HG02763 (cell line): ENCODE measurements around the gene MAN1B1.
A peak's percentile ranks its signal among the peaks of the same experiment; 100 is the strongest.
"Not testable (repeated sequence)": the region's sequence is repeated elsewhere in the genome, so short reads cannot be mapped to it uniquely, and the experiment has no call there.

ENCODE experiments used
- ATAC-seq: cut with Tn5 transposase; IDR thresholded peaks from one replicate; pipeline ENCODE4 v1.9.1; 2021; ENCODE audit warnings: mild to moderate bottlenecking, moderate library complexity; ENCODE audit not compliant: unreplicated experiment

Gene MAN1B1

DNA sequence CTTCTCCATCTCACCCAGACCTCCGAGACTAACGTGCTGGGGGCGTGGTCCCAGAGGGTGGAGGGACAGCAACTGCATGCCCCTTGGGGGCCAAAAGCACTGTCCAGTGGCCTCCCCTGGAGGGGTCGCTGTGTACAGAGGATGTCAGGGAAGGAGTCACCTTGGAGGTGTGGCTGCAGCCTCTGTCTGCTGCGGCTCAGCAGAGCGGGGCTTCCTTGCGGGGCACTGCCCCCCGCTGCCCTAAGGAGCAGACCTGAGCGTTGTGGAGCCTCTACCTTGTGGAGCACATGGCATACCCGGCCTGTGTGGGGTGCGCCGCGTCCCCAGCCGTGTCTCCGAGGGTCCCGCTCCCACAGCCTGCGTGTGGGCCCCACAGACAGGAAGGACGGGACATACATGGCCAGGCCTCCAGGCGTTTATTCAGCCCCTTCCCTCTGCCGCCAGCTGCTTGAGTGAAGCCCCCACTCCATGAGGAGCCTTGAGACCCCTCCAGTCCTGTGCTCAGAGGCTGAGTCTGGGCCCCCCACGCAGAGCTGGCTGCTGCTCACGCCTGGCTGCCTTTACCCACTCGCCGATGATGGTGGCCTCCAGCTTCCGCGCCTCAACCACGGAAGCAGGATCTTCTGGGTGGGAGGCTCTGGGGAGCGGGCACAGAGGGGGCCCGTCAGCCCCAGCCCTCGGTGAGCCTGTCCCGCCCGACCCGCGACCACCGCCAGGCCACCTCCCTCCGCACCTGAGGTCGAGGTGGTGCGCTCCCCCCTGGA is 23.5 kb downstream of the MAN1B1 start:
- no peak for ATAC-seq

DNA sequence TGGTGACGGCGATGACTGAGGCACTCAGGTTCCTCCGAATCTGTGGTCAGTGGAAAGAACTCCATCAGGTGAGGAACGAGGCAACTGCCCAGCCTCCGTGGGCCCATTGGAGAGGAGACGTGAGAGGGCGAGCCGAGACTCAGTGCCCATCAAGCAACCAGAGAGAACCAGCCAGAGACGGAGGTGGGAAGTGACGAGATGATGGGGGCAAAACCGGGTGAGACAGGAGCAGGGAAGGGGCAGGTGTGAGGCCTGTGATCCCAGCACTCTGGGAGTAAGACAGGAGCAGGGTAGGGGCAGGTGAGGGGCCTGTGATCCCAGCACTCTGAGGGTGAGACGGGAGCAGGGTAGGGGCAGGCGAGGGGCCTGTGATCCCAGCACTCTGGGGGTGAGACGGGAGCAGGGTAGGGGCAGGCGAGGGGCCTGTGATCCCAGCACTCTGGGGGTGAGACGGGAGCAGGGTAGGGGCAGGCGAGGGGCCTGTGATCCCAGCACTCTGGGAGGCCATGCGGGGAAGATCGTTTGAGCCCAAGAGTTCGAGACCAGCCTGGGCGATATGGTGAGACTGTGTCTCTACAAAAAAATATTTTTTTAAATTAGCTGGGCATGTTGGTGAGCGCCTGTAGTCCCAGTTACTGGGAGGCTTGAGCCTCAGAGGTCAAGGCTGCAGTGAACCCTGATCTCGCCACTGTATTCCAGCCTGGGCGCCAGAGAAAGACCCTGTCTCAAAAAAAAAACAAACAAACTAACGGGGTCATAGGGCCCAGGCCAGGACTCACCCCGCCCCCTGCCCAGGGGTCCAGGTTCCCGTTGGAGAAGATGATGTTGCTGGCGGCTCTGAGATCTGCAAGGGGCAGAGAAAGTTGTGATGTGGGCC is 24.4 kb downstream of the MAN1B1 start:
- no peak for ATAC-seq

DNA sequence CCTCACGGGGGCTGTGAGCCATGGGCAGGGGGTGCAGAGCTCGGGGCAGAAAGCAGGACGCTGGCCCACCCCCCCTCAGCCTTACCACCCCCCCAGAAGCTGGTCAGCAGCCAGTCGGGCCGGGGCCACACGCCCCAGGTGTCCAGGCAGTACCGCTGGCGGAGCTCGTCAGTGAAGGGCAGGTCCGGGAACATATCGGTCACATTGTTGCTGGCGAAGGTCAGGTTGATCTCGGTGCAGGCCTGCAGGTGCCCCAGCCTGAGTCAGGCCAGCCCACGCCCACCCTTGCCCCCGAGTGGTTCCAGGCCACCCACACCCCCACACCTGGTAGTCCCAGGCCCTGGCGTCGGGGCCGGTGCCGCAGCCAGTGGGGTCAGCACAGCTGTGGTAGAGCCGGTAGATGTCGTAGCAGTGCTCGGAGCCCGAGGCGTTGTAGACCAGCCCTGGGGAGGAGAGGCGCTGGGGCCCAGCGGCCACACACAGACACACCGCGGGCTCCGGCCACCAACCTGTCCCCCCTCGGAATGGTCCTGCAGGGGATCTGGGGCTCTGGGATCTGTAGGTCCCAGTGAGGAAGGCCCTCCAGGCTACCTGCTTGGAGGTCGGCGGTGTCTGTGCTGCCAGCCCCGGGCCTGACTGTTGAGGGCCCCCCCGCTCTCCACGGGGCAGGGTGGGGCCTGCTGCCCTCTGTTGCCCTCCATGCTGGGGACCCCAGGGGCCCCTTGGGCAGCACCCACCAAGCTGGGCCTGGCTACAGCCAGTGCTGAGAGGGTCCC is 25.2 kb downstream of the MAN1B1 start:
- ATAC-seq = no peak

DNA sequence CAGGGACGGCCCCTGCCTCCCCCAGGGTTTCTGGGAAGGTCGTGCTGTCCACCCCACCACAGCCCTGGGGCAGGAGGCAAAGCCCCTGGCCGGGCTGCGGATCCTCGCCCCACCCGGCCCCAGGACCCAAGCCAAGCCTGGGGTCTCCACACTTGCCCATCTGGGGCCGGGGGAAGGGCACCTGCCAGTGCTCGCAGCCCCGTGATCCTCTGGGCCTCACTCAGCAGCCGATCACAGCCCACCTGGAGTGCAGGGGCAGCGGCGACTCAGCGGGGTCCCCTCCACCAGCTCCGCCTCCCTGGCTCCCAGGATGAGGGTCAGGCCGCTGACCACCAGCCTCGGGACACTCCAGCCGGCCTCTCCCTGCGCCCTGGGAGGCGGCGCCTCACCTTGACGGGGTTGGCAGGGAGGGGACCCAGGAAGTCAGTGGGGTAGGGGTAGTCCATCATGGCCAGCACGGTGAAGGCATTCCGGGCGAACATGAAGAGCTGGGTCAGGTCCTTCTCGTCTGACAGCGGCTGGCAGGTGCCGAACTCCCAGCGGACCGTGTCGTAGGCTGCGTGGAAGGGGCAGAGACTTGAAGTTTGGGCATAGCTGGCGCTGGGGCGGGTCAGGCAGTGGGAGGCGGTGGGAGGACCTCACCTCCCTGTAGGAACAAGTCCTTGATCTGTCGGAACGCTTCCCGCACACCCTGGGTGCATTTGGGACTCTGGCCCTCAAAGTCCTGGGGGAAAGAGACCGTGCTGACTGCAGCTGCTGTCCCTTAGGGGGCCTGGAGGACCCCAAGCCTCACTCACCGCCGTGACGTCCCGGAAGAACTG is 26.0 kb downstream of the MAN1B1 start:
- ATAC-seq = no peak

DNA sequence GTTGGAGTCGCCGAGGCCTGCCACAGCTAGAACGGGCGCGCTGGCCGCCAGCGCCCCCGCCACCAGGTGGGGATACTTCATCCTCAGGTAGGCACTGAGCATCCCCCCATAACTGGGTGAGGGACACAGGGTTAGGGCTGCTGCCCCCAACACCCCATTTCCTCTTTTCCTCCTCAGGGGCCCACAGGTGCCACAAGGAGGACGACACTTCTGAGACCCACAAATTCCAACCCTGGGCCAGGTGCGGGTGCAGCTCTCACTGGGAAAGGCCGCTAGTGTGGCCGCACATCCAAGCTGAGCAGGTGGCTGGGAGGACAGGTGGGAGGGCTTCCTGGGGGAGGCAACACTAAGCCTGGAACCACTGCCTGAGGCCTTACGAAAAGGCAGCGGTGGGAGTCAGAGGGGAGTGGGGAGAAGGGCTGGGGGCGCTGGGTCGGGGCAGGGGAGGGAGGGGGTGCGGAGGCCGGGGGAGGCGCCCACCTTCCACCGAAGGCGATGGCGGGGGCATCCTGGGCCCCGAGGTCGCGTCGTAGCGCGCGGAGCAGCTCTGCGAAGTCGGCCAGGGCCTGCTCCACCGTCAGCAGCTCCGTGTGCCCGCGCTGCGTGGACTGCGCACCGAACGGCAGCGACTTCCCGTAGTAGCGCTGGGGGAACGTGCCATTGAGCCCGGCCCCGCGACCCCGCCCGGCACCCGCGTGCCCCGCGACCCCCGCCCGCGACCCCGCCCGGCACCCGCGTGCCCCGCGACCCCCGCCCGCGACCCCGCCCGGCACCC is 26.8 kb downstream of the MAN1B1 start:
- no peak for ATAC-seq

DNA sequence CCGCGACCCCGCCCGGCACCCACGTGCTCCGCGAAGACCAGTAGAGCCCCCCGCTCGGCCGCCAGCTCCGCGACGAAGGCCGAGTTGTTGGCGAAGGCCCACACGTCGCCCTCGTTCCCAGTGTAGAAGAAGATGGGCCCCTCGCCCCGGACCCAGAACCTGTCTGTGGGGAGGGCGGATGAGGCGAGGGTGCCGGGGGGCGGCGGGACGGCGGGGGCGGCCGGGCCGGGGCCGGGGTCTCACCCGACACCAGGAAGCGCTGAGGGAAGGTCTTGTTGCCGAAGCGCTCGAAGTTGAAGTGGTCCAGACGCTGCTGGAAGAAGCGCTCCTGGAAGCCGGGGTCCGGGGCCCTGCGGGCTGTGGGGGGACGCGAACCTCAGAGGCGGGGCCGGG is 27.4 kb downstream of the MAN1B1 start:
- no peak for ATAC-seq

DNA sequence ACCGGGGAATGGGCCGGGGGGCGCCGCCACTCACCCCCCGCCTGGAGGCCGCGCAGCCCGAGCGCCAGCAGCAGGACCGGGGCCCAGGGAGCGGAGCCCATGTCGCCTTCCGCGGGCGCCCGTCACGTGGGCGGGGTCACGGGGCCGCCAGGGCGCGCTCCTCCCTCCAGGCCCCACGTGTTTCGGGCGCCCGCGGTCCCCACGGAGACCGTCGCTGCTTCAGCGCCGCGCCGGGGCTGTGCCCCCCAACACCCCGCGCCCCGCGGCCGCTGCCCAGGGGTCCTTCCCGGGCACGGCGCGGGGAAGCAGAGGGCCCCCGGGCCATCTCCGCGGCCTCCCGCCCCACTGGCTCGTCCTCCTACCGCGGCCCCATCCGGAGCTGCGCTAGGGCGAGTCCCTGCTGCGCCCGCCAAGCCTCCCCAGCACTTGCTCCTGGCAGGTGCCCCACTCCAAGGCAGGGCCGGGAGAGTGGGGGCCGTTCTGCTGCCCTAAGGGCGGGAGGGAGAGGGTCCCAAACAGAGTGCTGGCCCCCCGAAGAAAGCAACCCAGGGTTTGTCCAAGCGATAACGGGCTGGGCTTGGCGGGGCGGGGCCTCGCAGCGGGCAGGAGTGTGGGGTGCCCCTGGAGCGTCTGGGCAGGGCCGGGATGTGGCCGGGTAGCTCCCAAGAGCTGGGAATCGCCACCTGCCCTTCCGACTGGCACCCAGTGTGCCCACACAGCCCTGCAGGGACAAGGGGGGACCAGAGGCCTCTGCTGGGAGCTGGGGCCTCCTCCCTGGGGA is 28.0 kb downstream of the MAN1B1 start, which contains the start of gene DPP7:
TSS of gene DPP7 (minus strand) at position 121 of the 781 bp plus-strand sequence. CDS start at position 101, 20 bp downstream.
- ATAC-seq = peak; percentile 70

DNA sequence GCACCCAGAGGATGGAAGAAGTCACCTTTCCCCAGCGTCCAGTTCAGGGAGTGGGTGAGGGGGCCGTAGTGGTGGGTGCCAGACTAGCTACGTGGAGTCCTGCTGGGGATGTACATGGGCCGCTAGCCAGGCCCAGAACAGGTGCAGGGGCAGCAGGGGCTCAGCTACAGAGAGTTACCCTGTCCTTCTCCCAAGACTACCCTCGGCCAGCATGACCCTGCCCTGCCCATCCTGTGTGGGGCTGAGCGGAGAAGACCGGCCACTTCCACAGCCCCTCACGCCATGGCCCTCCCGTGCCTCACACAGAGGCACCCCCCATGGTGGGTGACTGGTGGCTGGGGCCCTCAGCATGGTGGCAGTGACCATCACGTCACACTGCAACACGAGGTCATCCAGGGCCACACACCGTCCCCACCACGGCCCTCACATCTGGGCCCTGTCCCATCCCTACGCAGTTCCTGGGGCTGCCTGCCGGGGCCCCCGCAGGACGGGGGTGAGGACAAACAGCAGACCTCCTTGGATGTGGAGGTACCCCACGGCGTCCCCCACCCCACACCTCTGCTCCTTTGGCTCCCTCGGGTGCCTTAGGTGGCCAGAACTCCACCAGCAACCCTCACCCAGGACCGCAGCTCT is 28.7 kb downstream of the MAN1B1 start:
- ATAC-seq = no peak

DNA sequence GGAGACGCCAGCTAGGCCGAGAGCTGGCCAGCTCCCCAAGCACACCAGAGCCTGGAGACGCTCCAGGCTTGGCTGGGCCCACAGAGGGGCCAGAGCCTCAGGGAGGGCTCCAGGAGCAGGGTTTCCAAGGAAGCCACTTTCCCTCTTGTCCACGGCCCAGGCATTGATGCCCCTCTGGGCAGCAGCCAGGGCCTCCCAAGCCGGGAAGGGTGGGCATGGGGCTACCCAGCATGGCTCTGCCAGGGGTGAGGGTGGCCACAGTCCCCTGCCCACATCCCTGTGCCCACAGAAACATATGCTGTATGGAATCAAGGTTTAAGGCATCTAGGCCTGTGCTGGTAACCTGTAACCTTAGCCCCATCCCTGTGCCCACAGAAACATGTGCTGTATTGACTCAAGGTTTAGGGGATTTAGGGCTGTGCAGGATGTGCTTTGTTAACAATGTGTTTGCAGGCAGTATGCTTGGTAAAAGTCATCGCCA is 29.3 kb downstream of the MAN1B1 start:
- no peak for ATAC-seq

DNA sequence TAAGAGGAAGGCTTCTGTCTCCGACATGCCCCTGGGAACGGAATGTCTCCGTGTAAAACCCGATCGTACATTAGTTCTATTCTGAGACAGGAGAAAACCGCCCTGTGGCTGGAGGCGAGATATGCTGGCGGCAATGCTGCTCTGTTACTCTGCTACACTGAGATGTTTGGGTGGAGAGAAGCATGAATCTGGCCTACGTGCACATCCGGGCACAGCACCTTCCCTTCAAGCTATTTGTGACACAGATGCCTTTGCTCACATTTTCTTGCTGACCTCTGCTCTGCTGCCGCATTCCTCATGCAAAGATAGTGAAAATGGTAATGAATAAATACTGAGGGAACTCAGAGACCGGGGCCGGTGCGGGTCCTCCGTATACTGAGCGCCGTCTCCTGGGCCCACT is 29.9 kb downstream of the MAN1B1 start:
- no peak for ATAC-seq

DNA sequence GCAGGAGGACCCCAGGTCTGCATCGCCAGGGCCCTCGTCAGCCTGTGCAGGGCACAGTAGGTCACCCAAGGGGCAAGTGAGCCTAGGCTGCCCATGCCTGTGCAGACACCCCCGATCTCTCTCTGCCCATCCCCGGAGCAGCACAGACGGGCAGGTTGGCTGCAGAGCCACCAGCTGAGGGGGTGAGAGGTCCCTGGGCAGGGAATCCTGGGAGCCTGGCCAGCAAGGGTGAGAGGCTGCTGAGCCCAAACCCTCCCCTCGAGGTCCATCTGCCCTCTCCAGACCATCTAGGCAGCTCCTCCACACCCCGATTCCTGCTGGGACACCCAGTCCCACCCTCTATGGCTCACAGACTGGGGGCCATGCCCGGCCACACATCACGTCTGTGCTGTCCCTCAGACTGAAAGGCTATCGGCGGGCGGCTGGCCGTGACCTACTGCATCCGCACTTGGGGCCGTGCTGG is 30.5 kb downstream of the MAN1B1 start:
- ATAC-seq = no peak

DNA sequence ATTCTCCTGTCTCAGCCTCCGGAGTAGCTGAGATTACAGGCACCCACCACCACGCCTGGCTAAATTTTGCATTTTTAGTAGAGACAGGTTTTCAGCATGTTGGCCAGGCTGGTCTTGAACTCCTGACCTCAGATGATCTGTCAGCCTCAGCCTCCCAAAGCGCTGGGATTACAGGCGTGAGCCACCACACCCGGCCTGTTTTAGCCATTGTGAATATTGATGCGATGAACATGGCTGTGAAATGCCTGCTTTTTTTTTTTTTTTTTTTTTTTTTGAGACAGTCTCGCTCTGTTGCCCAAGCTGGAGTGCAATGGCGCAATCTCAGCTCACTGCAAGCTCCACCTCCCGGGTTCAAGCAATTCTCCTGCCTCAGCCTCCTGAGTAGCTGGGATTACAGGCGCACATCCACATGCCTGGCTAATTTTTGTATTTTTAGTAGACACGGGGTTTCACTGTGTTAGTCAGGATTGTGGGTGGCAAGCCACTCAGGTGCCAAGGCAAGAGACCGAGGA is 31.4 kb downstream of the MAN1B1 start:
- not testable (repeated sequence) for ATAC-seq

DNA sequence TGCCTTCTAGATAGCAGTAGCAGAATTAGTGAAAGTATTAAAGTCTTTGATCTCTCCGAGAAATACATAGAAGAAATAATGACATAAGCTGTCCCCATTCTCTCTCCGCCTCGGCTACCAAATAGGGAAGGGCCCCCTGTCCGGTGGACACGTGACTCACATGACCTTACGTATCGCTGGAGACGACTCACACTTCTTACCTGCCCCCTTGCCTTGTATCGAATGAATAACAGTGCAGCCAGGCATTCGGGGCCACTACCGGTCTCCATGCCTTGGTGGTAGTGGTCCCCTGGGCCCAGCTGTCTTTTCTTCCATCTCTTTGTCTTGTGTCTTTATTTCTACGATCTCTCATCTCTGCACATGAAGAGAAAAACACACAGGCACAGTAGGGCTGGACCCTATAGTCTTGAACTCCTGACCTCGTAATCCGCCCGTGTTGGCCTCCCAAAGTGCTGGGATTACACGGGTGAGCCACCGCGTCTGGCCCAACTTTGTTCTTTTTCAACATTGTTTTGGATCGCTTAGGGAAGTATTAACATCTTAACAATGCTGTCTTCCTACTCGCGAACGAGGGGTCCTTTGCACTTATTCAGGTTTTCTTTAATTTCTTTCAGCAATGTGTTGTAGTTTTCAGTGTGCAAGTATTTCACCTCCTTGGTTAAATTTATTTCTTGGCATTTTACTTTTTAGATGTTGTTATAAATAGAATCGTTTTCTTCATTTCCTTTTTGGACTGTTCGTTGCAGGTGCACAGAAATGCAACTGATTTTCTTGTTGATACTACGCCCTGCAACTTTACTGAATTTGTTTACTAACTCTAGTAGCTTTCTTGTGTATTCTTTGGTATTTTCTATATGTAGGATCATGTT is 35.4 kb downstream of the MAN1B1 start:
- ATAC-seq = not testable (repeated sequence)

DNA sequence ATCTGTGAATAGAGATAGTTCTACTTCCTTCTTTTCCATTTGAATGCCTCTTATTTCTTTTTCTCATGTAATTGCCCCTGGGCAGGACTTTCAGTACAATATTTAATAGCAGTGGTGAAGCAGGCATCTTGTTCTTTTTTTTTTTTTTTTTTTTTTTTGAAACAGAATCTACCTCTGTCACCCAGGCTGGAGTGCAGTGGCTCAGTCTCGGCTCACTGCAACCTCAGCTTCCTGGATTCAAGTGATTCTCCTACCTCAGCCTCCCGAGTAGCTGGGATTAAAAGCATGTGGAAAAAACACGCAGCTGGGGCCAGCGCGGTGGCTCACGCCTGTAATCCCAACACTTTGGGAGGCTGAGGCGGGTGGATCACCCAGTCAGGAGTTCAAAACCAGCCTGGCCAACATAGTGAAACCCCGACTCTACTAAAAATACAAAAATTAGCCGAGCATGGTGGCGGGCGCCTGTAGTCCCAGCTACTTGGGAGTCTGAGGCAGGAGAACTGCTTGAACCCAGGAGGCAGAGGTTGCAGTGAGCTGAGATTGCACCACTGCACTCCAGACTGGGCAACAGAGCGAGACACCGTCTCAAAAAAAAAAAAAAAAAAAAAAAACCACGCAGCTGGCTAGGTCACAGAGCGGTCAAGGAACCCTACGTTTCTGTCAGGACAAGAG is 36.1 kb downstream of the MAN1B1 start:
- not testable (repeated sequence) for ATAC-seq

DNA sequence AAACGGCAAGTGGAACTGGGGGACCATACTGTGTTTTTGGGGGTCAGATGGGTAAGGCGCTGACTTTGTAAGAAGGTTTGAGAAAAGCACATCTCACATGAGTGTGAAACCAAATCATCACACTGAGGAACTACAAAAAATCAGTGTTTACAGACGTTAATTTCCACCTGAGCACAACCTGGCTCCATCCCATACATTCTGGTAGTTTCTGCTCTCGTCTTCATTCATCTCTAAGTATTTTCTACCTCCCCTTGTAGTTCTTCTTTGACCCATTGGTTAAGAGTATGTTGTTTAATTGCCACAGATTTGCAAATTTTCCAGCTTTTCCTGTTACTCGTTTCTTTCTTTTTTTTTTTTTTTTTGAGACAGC is 36.7 kb downstream of the MAN1B1 start:
- no peak for ATAC-seq

DNA sequence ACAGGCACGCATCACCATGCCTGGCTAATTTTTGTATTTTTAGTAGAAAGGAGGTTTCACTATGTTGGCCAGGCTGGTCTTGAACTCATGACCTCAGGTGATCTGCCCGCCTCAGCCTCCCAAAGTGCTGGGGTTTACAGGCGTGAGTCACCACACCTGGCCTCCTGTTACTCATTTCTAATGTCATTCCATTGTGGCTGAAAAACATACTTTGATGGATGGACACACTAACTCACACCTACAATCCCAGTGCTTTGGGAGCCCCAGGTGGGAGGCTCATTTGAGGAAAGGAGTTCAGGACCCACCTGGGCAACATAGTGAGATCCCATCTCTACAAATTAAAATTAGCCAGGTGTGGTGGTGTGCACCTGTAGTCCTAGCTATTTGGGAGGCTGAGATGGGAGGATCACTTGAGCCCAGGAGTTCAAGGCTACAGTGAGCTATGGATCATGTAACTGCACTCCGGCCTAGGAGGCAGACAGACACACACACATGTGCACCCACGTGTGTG is 37.2 kb downstream of the MAN1B1 start:
- not testable (repeated sequence) for ATAC-seq
